OCI-LY1 (cell line): ENCODE data around the gene MINDY4.

ENCODE experiments used
- H2AFZ ChIP-seq: fragments of 200-600 bp; sonication (generic), shearing (Covaris generic); 2 replicates; pipeline ENCODE4 v1.6.0; 2014; ENCODE audit warnings: antibody characterized with exemption, mild to moderate bottlenecking, low read length
- H3F3A ChIP-seq: fragments of 200-600 bp; sonication (generic), shearing (Covaris generic); 2 replicates; pipeline ENCODE4 v1.6.0; 2014; ENCODE audit warnings: mild to moderate bottlenecking, antibody characterized with exemption, low read length, moderate library complexity; ENCODE audit not compliant: insufficient read depth
- H3K27ac ChIP-seq: fragments of 200-600 bp; sonication (generic); 2 replicates; pipeline ENCODE4 v1.5.1; 2014; ENCODE audit warnings: low read length, mixed run types, mild to moderate bottlenecking, low read depth; ENCODE audit not compliant: poor library complexity, severe bottlenecking
- H3K27me3 ChIP-seq: fragments of 200-600 bp; sonication (generic); 2 replicates; pipeline ENCODE4 v1.6.0; 2014; ENCODE audit warnings: antibody characterized with exemption, mild to moderate bottlenecking, low read length, moderate library complexity; ENCODE audit not compliant: insufficient read depth
- H3K36me3 ChIP-seq: fragments of 200-600 bp; sonication (generic); 2 replicates; pipeline ENCODE4 v1.6.1; 2014; ENCODE audit warnings: mild to moderate bottlenecking, antibody characterized with exemption, low read length, moderate library complexity, mixed read lengths; ENCODE audit not compliant: insufficient read depth
- H3K4me1 ChIP-seq: fragments of 200-600 bp; sonication (generic); 2 replicates; pipeline ENCODE4 v1.5.1; 2014; ENCODE audit warnings: mild to moderate bottlenecking, low read length, moderate library complexity; ENCODE audit not compliant: insufficient read depth, severe bottlenecking
- H3K4me2 ChIP-seq: fragments of 200-600 bp; sonication (generic), shearing (Covaris generic); 2 replicates; pipeline ENCODE4 v1.6.1; 2014; ENCODE audit warnings: low read length
- H3K4me3 ChIP-seq: fragments of 200-600 bp; sonication (generic); 2 replicates; pipeline ENCODE4 v1.5.1; 2014; ENCODE audit warnings: low read length, low read depth, mild to moderate bottlenecking, mixed read lengths; ENCODE audit not compliant: poor library complexity, severe bottlenecking
- H3K79me2 ChIP-seq: fragments of 200-600 bp; shearing (Covaris generic); 2 replicates; pipeline ENCODE4 v1.6.1; 2016; ENCODE audit warnings: mixed run types, low read length, mixed read lengths; ENCODE audit not compliant: insufficient read depth
- H3K9ac ChIP-seq: fragments of 200-600 bp; sonication (generic), shearing (Covaris generic); 2 replicates; pipeline ENCODE4 v1.6.1; 2014; ENCODE audit warnings: mild to moderate bottlenecking, low read length, mixed read lengths
- H3K9me2 ChIP-seq: fragments of 200-600 bp; sonication (generic), shearing (Covaris generic); 2 replicates; pipeline ENCODE4 v1.6.1; 2014; ENCODE audit warnings: low read depth, mild to moderate bottlenecking, low read length, mixed read lengths
- H3K9me3 ChIP-seq: fragments of 200-600 bp; shearing (Covaris generic); 2 replicates; pipeline ENCODE4 v1.6.1; 2014; ENCODE audit warnings: low read length, mixed read lengths
- H4K20me1 ChIP-seq: fragments of 200-600 bp; sonication (generic), shearing (Covaris generic); 2 replicates; pipeline ENCODE4 v1.6.0; 2016; ENCODE audit warnings: mild to moderate bottlenecking, low read length; ENCODE audit not compliant: insufficient read depth
- EZH2 ChIP-seq: fragments of 200-600 bp; sonication (generic), shearing (Covaris generic); IDR thresholded peaks from 2 replicates; pipeline ENCODE4 v1.8.0; 2017; ENCODE audit warnings: borderline replicate concordance, mixed run types, mild to moderate bottlenecking, antibody characterized with exemption, low read length, moderate library complexity, mixed read lengths
- TF ChIP-seq, protein P1 (sequence below): fragments of 200-600 bp; sonication (generic), shearing (Covaris generic); IDR thresholded peaks from 2 replicates; pipeline ENCODE4 v1.5.1; 2017; ENCODE audit warnings: mild to moderate bottlenecking, antibody characterized with exemption, low read length, moderate library complexity, mixed read lengths

MINDY4 gene

DNA sequence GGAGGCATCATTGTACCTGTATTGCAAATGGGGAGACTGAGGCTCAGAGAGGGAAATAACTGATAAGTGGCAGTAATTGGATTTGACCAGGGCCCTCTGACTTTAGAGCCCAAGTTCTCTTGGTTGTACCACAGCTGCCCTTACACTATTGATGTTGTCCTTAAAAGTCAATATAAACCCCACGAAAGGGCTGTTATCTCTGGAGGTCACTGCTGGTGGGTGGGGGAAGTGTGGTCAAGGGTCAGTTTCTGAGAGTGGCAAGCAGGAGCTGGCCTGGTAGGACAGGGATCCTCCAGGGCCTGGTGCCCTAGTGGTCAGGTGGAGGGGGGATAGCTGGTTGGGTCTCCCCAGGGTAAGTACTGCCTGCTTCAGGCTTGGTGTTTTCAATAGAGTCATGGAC lies 96.3 kb downstream of the MINDY4 start:
- Histone ChIP-seq H4K20me1 (no peaks in the 10 kb centered on the region), H3K9ac (no peak overlapping the region), H2AFZ (no peak overlapping the region), H3K4me2 (no peak overlapping the region), H3K27me3 (peaks cover 3% of the 10 kb centered on the region; the same call in 1 of the 2 replicates), H3K9me3 (no peaks in the 10 kb centered on the region), H3K4me1 (no peaks in the 10 kb centered on the region), H3K27ac (no peak overlapping the region), H3K79me2 (no peaks in the 10 kb centered on the region), H3K36me3 (no peaks in the 10 kb centered on the region), H3K9me2 (no peaks in the 10 kb centered on the region), H3F3A (no peaks in the 10 kb centered on the region), H3K4me3 (no peak overlapping the region)
- TF ChIP-seq, protein P1, sequence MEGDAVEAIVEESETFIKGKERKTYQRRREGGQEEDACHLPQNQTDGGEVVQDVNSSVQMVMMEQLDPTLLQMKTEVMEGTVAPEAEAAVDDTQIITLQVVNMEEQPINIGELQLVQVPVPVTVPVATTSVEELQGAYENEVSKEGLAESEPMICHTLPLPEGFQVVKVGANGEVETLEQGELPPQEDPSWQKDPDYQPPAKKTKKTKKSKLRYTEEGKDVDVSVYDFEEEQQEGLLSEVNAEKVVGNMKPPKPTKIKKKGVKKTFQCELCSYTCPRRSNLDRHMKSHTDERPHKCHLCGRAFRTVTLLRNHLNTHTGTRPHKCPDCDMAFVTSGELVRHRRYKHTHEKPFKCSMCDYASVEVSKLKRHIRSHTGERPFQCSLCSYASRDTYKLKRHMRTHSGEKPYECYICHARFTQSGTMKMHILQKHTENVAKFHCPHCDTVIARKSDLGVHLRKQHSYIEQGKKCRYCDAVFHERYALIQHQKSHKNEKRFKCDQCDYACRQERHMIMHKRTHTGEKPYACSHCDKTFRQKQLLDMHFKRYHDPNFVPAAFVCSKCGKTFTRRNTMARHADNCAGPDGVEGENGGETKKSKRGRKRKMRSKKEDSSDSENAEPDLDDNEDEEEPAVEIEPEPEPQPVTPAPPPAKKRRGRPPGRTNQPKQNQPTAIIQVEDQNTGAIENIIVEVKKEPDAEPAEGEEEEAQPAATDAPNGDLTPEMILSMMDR = no peak
- no peak for TF ChIP-seq EZH2

DNA sequence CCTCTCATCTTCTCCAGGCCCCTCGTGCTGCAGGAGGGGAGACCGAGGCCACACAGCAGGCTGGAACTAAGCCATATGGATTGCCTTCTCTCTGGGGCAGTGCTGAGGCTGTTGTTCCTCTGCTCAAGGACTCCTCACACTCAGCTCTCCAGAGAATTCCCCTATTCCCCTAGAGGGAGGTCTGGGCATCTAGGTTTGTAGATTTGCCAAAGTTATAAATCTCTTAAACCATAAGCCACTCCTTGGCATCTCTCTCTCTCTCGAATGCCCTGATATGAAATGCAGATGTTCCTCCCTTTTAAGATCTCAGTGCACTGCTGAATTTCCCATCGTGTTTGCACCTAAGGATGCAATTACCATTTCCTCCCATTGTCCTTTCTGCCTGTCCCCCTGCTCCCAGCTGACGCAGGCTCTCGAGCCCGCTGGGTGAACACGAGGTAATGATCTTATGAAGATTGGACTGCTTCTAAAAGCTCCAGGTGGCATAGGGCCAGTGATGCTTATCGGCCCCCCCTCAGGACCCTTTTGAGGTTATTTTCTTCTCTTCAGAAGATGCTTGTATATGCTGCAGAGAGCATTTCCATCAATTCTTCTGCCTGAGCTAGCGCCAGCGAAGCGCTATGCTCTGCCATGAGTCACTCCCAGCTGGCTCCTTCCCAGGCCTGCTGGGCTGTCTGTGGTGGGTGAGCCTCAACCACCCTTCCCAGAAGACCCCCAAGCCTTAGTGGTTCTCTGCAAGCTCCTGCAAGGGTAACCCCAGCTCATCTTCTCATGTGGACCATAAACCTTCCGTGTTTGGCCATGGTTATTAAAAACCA lies 98.8 kb downstream of the MINDY4 start:
- Histone ChIP-seq H3K4me3 (no peak overlapping the region), H3K27me3 (peaks cover 11% of the 10 kb centered on the region; the same call in 1 of the 2 replicates), H3K27ac (no peak overlapping the region), H3K9ac (no peak overlapping the region), H2AFZ (no peak overlapping the region), H3K9me3 (no peaks in the 10 kb centered on the region), H4K20me1 (no peaks in the 10 kb centered on the region), H3K79me2 (no peaks in the 10 kb centered on the region), H3K4me2 (no peak overlapping the region), H3K9me2 (no peaks in the 10 kb centered on the region), H3F3A (no peaks in the 10 kb centered on the region), H3K4me1 (no peaks in the 10 kb centered on the region), H3K36me3 (no peaks in the 10 kb centered on the region)
- TF ChIP-seq, protein P1 = no peak
- no peak for TF ChIP-seq EZH2

DNA sequence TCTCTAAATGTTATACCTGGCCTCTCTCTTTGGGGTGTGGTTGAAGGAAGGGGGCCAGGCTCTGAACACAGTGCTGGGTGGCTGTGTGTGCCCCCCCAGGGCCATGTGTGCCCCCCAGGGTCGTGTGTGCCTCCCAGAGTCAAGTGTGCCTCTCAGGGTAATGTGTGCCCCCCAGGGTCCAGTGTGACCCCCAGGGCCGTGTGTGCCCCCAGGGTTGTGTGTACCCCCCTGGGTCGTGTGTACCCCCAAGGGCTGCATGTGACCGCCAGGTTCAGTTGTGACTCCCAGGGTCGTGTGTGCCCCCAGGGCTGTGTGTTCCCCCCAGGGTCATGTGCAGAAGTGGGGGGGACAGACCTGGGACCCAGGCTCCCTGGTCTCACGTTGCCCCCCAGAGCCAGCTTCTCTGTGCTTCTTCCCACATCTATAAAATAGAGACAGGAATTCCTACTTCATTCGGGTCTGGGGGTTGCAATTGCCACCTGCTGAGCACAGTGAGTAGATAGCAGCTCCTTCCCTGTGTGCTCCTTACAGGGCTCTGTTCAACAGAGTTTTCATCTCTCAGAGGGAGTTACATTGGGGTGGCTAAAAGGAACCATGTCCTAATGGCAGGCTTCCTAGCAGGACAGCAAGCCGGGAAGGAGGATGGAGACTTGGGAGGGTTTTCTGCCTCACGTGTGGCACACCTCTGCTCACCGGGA lies 99.8 kb downstream of the MINDY4 start:
- Histone ChIP-seq H3K4me1 (no peaks in the 10 kb centered on the region), H2AFZ (no peak overlapping the region), H3K9me3 (no peaks in the 10 kb centered on the region), H3K79me2 (no peaks in the 10 kb centered on the region), H3K36me3 (no peaks in the 10 kb centered on the region), H4K20me1 (no peaks in the 10 kb centered on the region), H3K27ac (no peak overlapping the region), H3K9ac (no peak overlapping the region), H3K4me3 (no peak overlapping the region), H3K27me3 (peaks cover 12% of the 10 kb centered on the region; the same call in 1 of the 2 replicates), H3K9me2 (no peaks in the 10 kb centered on the region), H3F3A (no peaks in the 10 kb centered on the region), H3K4me2 (no peak overlapping the region)
- TF ChIP-seq, protein P1 = no peak
- TF ChIP-seq EZH2 = no peak
